Measurements from ENCODE around the gene NMNAT3. TPM values are rescaled to one million over a fixed set of nuclear protein-coding genes. Genes with fewer than 3 reads are reported as not detected.
A peak's percentile ranks its signal among the peaks of the same experiment; 100 is the strongest.

NMNAT3 gene
- total RNA-seq, 1 experiment from 2014 or later = 1.0 TPM

GRCh38 chr3:139653582-139653981, 24.2 kb downstream of the NMNAT3 start:
- no peak overlapping the region for H3K4me3 Mint-ChIP-seq (ENCODE audit: unreplicated experiment)
- H3K36me3 Mint-ChIP-seq (ENCODE audit: insufficient read depth, unreplicated experiment) = no peaks in the 10 kb centered on the region
- ChIA-PET POLR2A (interaction anchor here (0.6 to 2.0 kb wide), 8 partner anchors 12 to 264 kb away, joined by 3 to 5 read pairs (median 4); partner anchors contain the start of gene COPB2), CTCF (interaction anchor here (0.5 to 1.0 kb wide), 6 partner anchors 16 to 1542 kb away, joined by 3 to 4 read pairs (median 3); no protein-coding TSS in a partner anchor)
- no peak for TF ChIP-seq CTCF (IDR thresholded peaks at IDR 0.05; ENCODE audit: unreplicated experiment)
- H3K9me3 Mint-ChIP-seq (ENCODE audit: unreplicated experiment) = no peaks in the 10 kb centered on the region
- peak overlapping the region; percentile 27 for H3K27ac Mint-ChIP-seq (ENCODE audit: low read depth, unreplicated experiment)
- no TSS peak for BruUV-seq (replicated peaks)
- intact Hi-C loops (cut with micrococcal nuclease) = no loop called here
- peaks cover 8% of the 10 kb centered on the region for H3K4me1 Mint-ChIP-seq (ENCODE audit: insufficient read depth, unreplicated experiment)
- H3K27me3 Mint-ChIP-seq (ENCODE audit: insufficient read depth, unreplicated experiment) = no peaks in the 10 kb centered on the region
- peak; percentile 92 for DNase-seq (ENCODE audit: unreplicated experiment)

GRCh38 chr3:139652561-139652960, 25.2 kb downstream of the NMNAT3 start:
- H3K27ac Mint-ChIP-seq (ENCODE audit: low read depth, unreplicated experiment) = no peak overlapping the region
- no peaks in the 10 kb centered on the region for H3K36me3 Mint-ChIP-seq (ENCODE audit: insufficient read depth, unreplicated experiment)
- TF ChIP-seq CTCF (IDR thresholded peaks at IDR 0.05; ENCODE audit: unreplicated experiment) = no peak
- DNase-seq (ENCODE audit: unreplicated experiment) = no peak
- intact Hi-C loops (cut with micrococcal nuclease) = no loop called here
- CTCF ChIA-PET = no interaction called here
- POLR2A ChIA-PET = no interaction called here
- no peak overlapping the region for H3K4me3 Mint-ChIP-seq (ENCODE audit: unreplicated experiment)
- H3K9me3 Mint-ChIP-seq (ENCODE audit: unreplicated experiment) = no peaks in the 10 kb centered on the region
- H3K4me1 Mint-ChIP-seq (ENCODE audit: insufficient read depth, unreplicated experiment) = peaks cover 8% of the 10 kb centered on the region
- H3K27me3 Mint-ChIP-seq (ENCODE audit: insufficient read depth, unreplicated experiment) = no peaks in the 10 kb centered on the region
- BruUV-seq (replicated peaks) = no TSS peak

GRCh38 chr3:139647866-139648435, 29.8 kb downstream of the NMNAT3 start:
- Mint-ChIP-seq H3K9me3 (ENCODE audit: unreplicated experiment) (no peaks in the 10 kb centered on the region), H3K36me3 (ENCODE audit: insufficient read depth, unreplicated experiment) (no peaks in the 10 kb centered on the region), H3K27me3 (ENCODE audit: insufficient read depth, unreplicated experiment) (no peaks in the 10 kb centered on the region), H3K4me1 (ENCODE audit: insufficient read depth, unreplicated experiment) (no peaks in the 10 kb centered on the region), H3K4me3 (ENCODE audit: unreplicated experiment) (no peak overlapping the region), H3K27ac (ENCODE audit: low read depth, unreplicated experiment) (no peak overlapping the region)
- intact Hi-C loops (cut with micrococcal nuclease) = no loop called here
- no TSS peak for BruUV-seq (replicated peaks)
- CTCF ChIA-PET = no interaction called here
- DNase-seq (ENCODE audit: unreplicated experiment) = no peak
- POLR2A ChIA-PET = no interaction called here
- TF ChIP-seq CTCF (IDR thresholded peaks at IDR 0.05; ENCODE audit: unreplicated experiment) = no peak

- ChIA-PET CTCF (no interaction called here), POLR2A (no interaction called here)
- intact Hi-C loops (cut with micrococcal nuclease) = no loop called here
- no peak overlapping the region for H3K4me3 Mint-ChIP-seq (ENCODE audit: unreplicated experiment)
- H3K27ac Mint-ChIP-seq (ENCODE audit: low read depth, unreplicated experiment) = no peak overlapping the region
- no peaks in the 10 kb centered on the region for H3K9me3 Mint-ChIP-seq (ENCODE audit: unreplicated experiment)
- no peak for DNase-seq (ENCODE audit: unreplicated experiment)
- no peaks in the 10 kb centered on the region for H3K36me3 Mint-ChIP-seq (ENCODE audit: insufficient read depth, unreplicated experiment)
- no peaks in the 10 kb centered on the region for H3K4me1 Mint-ChIP-seq (ENCODE audit: insufficient read depth, unreplicated experiment)
- no peak for TF ChIP-seq CTCF (IDR thresholded peaks at IDR 0.05; ENCODE audit: unreplicated experiment)
- BruUV-seq (replicated peaks) = no TSS peak
- no peaks in the 10 kb centered on the region for H3K27me3 Mint-ChIP-seq (ENCODE audit: insufficient read depth, unreplicated experiment)
These were observed 31.3 kb downstream of the NMNAT3 start for GRCh38 chr3:139646512-139646911.
